Right lobe of liver (tissue), 6 donors: Measurements from ENCODE around the gene ATOH8. TPM values are rescaled to one million over a fixed set of nuclear protein-coding genes. Genes with fewer than 3 reads are reported as not detected.

Experiments
- ATAC-seq, 4 donors: fragments of 200-7000 bp; cut with Tn5 transposase; one replicate each; pipeline ENCODE4 v1.9.1; 2020; ENCODE audit warnings: mild to moderate bottlenecking in 4 of 4, moderate library complexity in 4 of 4
- DNase-seq, 3 donors: peaks; one replicate each; pipeline ENCODE4 v3.0.0-alpha.2; 2020
- H3K27ac ChIP-seq, 3 donors: fragments of 200-600 bp; one replicate each; pipeline ENCODE4 v1.8.0; 2022
- H3K27me3 ChIP-seq, 2 donors: fragments of 200-600 bp; one replicate each; pipeline ENCODE4 v1.8.0; 2022
- H3K36me3 ChIP-seq, 4 donors: fragments of 200-600 bp; sonication (generic) in 1 of 4; one replicate each; pipeline versions ENCODE4 v1.5.1 to v1.8.0; 2017 to 2022; ENCODE audit warnings: control low read depth in 1 of 4
- H3K4me1 ChIP-seq, 4 donors: fragments of 200-600 bp; sonication (generic) in 1 of 4; one replicate each; pipeline versions ENCODE4 v1.5.1 to v1.8.0; 2017 to 2022; ENCODE audit warnings: control low read depth in 1 of 4
- H3K4me3 ChIP-seq, 3 donors: fragments of 200-600 bp; one replicate each; pipeline ENCODE4 v1.8.0; 2022
- H3K9me3 ChIP-seq, 4 donors: fragments of 200-600 bp; sonication (generic) in 1 of 4; one replicate each; pipeline versions ENCODE4 v1.5.1 to v1.8.0; 2017 to 2022; ENCODE audit warnings: control low read depth in 1 of 4
- POLR2A ChIP-seq: fragments of 450-650 bp; IDR thresholded peaks from one replicate; pipeline ENCODE4 v1.6.1; 2017; ENCODE audit warnings: antibody characterized with exemption, mild to moderate bottlenecking
- WGBS: methylation state at CpG from one replicate; pipeline ENCODE4 v1.1.6; 2018; ENCODE audit warnings: low coverage, low lambda C conversion rate; ENCODE audit not compliant: insufficient coverage; ENCODE audit errors: missing lambda C conversion rate; 5-methylcytosine and 5-hydroxymethylcytosine counted together
- intact Hi-C, 2 donors: fragments of 100-400 bp; cut with DNase I; formaldehyde crosslinking; loops; one replicate each; pipeline versions ENCODE4 v1.11.2 to v1.14.1; 2022
- total RNA-seq, 6 experiments: library from RNA; depleted of rRNA in 2 of 6; stranded (reverse); fragments of >200 nt in 2 of 6; fragmentation: NEBNext Ultra II Directional in 3 of 6; extraction: Animal tissue kit (Norgen Biotek cat#: 25700) in 3 of 6; gene quantifications; one replicate each; pipeline versions ENCODE4 v1.1.0 to v1.2.4, GENCODE V29; 2016 to 2023
- TF ChIP-seq, protein P1 (sequence below), 4 donors: fragments of 200-600 bp in 3 of 4; fragments of 450-650 bp in 1 of 4; IDR thresholded peaks; one replicate each; pipeline versions ENCODE4 v1.5.1 to v1.8.0; 2016 to 2022; ENCODE audit warnings: antibody characterized with exemption in 4 of 4, mild to moderate bottlenecking in 2 of 4
- donor health status: DM: no; HTN: yes; CAD: no.
- donor health status: DM: no; HTN: no; CAD: no.
- donor health status: DM: no; HTN: no; CAD: no.
- donor health status: DM: no; HTN: yes; CAD: no.
- donor health status: DM: no; HTN: yes; CAD: no.

The ATOH8 gene
- total RNA-seq, 6 experiments from 2014 or later = 5.3 to 78.0 (median 46.2) TPM

DNA sequence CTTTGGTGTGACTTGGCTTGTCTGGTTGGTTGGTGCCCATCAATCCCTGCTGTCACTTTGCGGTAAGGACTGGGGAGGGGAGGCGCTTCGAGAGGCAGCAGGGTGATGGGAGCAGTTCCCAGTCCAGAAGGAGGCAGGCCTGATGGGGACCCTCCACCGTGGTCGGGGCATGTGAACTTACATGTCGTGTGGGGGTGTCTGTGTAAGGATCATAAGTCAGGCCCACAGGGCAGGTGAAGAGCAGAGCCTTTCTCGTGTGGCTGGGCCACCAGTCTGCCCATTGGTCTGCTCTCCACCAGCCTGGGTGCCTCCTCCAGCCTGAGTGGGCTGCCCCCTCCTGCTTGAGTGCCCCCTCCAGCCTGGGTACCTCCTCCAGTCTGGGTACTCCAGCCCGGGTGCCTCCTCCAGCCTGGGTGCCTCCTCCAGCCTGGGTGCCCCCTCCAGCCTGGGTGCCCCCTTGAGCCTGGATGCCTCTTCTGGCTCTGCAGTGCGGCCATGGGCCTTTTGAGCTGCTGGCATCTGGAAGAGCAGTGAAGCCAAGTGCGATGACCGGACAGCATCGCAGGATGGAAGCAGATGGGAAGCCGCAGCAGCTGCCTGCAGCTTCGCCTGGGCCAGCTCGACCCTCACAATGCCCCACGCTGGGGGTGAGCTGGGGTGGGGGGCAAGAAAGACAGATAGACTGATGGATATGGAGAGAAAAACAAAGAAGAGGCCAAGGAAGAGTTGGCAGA lies 25.0 kb downstream of the ATOH8 start:
- WGBS = 47% methylated on average over 3 of the region's 16 CpGs
- DNase-seq (no peak), ATAC-seq (peak in 1 of 4 donors; percentile 5)
- no peak overlapping the region for H3K4me3 ChIP-seq
- no peaks in the 10 kb centered on the region for H3K9me3 ChIP-seq
- no peak for TF ChIP-seq POLR2A
- TF ChIP-seq, protein P1, sequence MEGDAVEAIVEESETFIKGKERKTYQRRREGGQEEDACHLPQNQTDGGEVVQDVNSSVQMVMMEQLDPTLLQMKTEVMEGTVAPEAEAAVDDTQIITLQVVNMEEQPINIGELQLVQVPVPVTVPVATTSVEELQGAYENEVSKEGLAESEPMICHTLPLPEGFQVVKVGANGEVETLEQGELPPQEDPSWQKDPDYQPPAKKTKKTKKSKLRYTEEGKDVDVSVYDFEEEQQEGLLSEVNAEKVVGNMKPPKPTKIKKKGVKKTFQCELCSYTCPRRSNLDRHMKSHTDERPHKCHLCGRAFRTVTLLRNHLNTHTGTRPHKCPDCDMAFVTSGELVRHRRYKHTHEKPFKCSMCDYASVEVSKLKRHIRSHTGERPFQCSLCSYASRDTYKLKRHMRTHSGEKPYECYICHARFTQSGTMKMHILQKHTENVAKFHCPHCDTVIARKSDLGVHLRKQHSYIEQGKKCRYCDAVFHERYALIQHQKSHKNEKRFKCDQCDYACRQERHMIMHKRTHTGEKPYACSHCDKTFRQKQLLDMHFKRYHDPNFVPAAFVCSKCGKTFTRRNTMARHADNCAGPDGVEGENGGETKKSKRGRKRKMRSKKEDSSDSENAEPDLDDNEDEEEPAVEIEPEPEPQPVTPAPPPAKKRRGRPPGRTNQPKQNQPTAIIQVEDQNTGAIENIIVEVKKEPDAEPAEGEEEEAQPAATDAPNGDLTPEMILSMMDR (IDR thresholded peaks at IDR 0.05) = no peak
- intact Hi-C loops = no loop called here
- H3K4me1 ChIP-seq = peaks cover 0 to 37% (median 9%) of the 10 kb centered on the region in 4 donors
- H3K36me3 ChIP-seq = peaks cover 0 to 21% (median 1%) of the 10 kb centered on the region in 4 donors
- H3K27me3 ChIP-seq = no peaks in the 10 kb centered on the region
- peak overlapping the region in 1 of 3 donors; percentile 33 for H3K27ac ChIP-seq

DNA sequence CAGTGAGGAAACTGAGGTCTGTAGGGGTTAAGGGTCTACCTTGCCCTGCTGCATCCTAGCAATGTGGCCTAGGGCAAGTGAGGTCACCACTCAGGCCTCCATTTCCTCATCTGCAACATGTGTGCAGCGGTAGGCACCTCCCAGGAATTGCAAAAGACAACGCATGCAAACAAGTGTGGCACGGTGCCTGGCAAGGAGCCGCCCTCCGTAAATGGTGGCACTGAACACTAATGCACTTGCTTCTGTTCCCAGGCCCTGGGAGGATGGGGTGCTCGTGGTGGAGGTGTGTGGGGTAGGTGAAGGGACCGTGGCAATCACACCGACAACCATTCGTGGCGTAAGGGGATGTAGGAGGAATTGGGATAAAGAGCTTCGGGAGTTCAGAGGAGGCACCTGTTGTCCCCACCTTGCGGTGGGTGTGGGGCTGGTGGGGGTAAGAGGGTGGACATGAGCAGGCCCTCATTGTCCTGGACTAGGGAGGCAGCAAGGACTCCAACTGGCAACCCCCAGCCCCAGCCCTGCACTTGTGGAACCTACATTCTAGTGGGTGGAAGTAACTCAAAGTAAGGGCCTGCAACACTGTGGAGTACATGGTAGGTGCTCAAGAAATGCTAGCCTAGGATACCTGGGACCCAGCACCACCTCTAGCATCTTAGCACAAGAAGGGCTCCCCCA lies 26.0 kb downstream of the ATOH8 start:
- TF ChIP-seq, protein P1 (IDR thresholded peaks at IDR 0.05) = no peak
- no peak for TF ChIP-seq POLR2A
- H3K9me3 ChIP-seq = no peaks in the 10 kb centered on the region
- no peak overlapping the region for H3K4me3 ChIP-seq
- DNase-seq (peak; percentile 66 to 85 (median 75)), ATAC-seq (peak; percentile 68 to 91 (median 87))
- peaks cover 0 to 21% (median 0%) of the 10 kb centered on the region in 4 donors for H3K36me3 ChIP-seq
- WGBS = 39% methylated on average over 11 of the region's 12 CpGs
- intact Hi-C loops = no loop called here
- no peaks in the 10 kb centered on the region for H3K27me3 ChIP-seq
- H3K4me1 ChIP-seq = peaks cover 0 to 32% (median 7%) of the 10 kb centered on the region in 4 donors
- peak overlapping the region in 1 of 3 donors; percentile 33 for H3K27ac ChIP-seq

DNA sequence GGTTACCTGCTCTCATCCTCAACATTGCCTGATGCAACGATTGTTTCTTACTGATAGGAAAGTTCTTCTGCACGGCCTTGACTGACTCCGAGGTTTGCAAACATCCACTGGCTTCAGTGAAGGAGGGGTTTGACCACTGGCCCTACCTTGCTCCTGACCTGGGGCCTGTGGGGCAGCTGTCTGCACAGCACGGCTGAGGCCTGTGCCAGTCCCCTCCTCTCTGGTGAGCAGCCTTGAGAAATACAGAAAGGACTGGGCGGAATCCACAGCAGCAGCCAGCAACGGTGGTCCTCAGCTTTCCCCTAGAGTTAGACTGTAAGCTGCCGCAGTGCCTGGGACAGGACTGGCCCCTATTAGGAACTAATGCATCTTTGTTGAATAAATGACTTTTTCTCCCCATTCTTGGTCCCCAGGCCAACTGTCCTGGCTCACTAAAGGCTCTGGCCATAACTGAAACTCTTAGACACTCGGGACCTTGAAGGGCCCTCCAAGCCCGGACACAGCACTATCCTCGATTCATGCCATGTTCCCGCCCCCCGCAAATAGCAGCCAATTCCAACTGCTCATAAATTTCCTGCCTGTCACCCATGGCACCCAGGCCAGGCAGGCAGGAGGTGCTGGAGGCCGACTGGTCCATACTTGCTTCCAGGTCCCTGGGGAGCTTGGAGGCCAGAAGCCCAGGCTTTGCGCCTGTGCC lies 26.7 kb downstream of the ATOH8 start:
- TF ChIP-seq, protein P1 (IDR thresholded peaks at IDR 0.05) = no peak
- TF ChIP-seq POLR2A = no peak
- Histone ChIP-seq H3K4me3 (no peak overlapping the region), H3K36me3 (peaks cover 0 to 21% (median 0%) of the 10 kb centered on the region in 4 donors), H3K4me1 (peaks cover 0 to 32% (median 7%) of the 10 kb centered on the region in 4 donors), H3K27me3 (no peaks in the 10 kb centered on the region), H3K27ac (no peak overlapping the region), H3K9me3 (no peaks in the 10 kb centered on the region)
- ATAC-seq (no peak), DNase-seq (no peak)
- 80% methylated on average over 10 of the region's 14 CpGs for WGBS
- intact Hi-C loops = no loop called here

DNA sequence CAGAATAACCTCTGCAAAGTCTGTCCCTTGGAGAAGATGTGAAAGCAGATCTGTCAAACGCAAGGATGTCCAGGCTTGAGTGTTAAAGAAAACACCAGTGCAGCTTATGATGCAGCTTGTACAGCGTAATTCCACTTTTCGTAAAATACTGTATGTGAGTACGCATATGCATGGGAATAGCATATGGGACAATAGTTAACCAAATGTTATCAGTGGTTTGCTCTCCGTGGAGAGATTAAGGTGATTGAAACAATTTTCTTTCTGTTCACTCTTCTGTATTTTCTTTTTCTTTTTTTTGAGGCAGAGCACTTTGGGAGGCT lies 27.2 kb downstream of the ATOH8 start:
- intact Hi-C loops = no loop called here
- no peaks in the 10 kb centered on the region for H3K9me3 ChIP-seq
- TF ChIP-seq, protein P1 (IDR thresholded peaks at IDR 0.05) = no peak
- TF ChIP-seq POLR2A = no peak
- ATAC-seq = no peak
- DNase-seq = no peak
- H3K4me3 ChIP-seq = no peak overlapping the region
- WGBS = 94% methylated on average over 5 of the region's 5 CpGs
- peaks cover 0 to 22% (median 0%) of the 10 kb centered on the region in 4 donors for H3K36me3 ChIP-seq
- H3K27me3 ChIP-seq = no peaks in the 10 kb centered on the region
- no peak overlapping the region for H3K27ac ChIP-seq
- peaks cover 0 to 31% (median 7%) of the 10 kb centered on the region in 4 donors for H3K4me1 ChIP-seq
